ENCODE data around the gene URGCP. TPM values are rescaled to one million over a fixed set of nuclear protein-coding genes. Genes with fewer than 3 reads are reported as not detected.

Gene URGCP, protein sequence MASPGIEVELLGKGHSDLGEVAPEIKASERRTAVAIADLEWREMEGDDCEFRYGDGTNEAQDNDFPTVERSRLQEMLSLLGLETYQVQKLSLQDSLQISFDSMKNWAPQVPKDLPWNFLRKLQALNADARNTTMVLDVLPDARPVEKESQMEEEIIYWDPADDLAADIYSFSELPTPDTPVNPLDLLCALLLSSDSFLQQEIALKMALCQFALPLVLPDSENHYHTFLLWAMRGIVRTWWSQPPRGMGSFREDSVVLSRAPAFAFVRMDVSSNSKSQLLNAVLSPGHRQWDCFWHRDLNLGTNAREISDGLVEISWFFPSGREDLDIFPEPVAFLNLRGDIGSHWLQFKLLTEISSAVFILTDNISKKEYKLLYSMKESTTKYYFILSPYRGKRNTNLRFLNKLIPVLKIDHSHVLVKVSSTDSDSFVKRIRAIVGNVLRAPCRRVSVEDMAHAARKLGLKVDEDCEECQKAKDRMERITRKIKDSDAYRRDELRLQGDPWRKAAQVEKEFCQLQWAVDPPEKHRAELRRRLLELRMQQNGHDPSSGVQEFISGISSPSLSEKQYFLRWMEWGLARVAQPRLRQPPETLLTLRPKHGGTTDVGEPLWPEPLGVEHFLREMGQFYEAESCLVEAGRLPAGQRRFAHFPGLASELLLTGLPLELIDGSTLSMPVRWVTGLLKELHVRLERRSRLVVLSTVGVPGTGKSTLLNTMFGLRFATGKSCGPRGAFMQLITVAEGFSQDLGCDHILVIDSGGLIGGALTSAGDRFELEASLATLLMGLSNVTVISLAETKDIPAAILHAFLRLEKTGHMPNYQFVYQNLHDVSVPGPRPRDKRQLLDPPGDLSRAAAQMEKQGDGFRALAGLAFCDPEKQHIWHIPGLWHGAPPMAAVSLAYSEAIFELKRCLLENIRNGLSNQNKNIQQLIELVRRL
- total RNA-seq (2022; extraction: Qiagen RNA extraction; ENCODE audit: low read depth): 25.8 to 29.6 TPM (median 28.3 TPM) in 5 replicates

DNA sequence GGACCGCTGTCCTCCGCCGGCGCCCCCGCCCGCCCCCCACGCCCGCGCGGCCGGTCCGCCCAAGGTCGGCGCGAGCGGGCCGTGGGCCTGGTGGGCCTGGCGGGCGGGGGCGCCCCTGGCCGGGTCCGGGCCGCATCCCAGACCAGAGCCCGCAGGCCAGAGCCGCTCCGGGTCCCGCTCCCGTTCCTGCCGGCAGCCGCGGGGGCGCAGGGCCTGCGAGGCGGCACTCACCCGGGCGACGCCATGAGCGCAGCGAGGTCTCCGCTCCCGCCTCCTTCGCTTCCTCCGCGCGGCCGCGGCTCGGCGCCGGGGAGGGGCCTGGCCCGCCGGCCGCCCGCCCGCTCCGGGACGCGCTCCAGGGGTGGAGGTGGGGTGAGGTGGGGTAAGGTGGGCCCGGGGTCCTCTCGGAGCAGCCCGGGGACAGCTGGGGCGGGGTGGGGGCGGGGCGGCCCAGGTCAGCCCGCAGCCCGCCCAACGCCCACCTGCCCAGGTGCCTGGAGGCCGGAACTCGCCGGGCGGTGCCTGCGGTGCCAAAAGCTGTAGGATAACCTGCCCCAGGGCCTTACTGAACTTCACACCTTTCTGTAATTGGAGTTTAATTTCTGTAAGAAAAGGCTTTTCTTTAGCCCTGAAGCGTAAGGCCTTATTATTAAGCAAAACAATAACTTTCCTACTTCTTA is at the start of gene URGCP:
URGCP (minus strand) TSS at position 266 of the 680 bp plus-strand sequence; CDS start at position 245, 21 bp downstream.

DNA sequence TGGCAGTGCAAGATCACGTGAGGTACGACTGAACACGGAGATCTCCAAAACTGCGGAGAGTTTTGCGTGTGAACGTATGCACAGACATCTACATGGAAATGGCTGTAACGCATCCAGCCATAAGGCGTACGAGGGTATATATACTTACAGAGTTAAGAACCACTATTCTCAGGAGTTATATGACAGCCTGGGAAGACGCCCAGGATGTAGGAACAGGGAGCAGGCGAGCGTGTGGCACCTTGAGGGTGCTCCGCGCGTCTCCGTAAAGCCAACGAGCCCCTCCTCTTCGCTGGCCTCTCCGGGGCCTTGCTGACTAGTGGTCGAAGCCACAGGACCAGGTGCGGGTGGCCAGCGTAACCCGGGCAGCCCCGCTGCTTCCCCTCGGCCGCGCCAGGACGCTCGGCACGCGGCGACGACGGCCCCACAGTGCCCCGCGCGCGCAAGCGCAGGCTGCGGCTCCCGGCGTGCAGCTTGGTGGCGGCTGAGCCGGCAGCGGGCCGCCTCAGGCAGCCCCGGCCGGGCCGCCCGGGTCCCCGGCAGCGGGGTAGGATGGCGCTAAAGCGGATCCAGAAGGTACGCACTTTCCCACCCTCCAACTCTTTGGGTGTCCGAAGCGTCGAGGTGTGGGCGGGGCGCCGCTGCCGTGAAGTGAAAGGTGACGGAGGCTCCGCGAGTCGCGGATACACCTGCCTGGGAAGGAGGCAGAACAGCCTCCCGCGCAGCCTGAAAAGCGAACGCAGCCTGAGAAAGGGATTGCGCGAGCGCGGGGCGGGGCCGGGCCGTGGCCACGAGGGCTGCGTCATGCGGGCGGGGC is 19.8 kb upstream of the URGCP start, which contains the start of gene UBE2D4:
UBE2D4 (plus strand) TSS at position 453 of the 814 bp plus-strand sequence; CDS start at position 550, 97 bp downstream.

DNA sequence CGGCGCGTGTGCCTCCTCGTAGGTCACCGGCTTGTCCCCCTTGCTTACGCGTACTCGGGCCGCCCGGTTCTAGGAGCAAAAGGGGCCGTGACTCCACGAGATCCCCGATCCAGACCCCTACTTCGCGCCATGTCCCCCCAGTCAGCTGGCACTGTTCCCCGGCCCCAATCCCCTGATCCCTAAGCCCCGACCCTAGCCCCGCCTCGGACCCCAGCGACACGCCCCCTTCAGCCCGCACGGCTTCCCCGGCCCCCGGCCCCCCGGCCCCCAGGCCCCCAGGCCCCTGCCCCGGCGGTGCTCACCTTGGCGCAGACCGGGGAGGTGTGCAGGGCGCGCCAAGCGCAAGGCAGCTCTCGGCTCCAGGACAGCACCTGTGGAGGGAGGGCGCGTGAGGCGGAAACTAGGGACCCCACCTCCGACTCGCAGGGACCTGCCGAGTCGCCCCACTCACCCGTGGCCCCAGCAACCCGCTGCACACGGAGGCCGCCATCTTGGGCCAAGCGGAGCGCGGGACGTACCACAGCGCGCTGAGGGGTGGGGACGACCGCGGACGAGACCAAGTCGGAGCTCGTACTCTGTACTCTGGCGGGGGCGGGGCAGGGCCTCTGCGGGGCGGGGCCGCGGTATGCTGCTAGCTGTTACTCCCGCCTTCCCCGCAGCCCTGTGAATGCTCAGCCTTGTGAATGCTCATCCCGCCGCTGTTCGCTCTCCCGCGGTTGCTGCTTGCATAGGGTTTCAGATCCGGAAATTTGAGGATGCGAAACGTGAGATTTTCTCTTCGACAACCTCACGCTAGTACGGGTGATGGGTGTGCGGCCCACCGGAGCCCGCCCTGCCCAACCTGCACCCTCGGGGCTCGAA is 37.2 kb downstream of the URGCP start, which contains the start of gene MRPS24:
MRPS24 (minus strand) TSS at position 512 of the 861 bp plus-strand sequence; CDS start at position 490, 22 bp downstream.

Other genes starting within 250 kb of the URGCP start
- 88.5 to 97.2 TPM (median 92.2 TPM) in 5 replicates for gene COA1, start 177.1 kb downstream of the URGCP start, total RNA-seq (2022; extraction: Qiagen RNA extraction; ENCODE audit: low read depth)
- 67.9 to 82.0 TPM (median 70.3 TPM) in 5 replicates for gene BLVRA, start 147.9 kb downstream of the URGCP start, total RNA-seq (2022; extraction: Qiagen RNA extraction; ENCODE audit: low read depth)
- gene MRPS24, start 37.1 kb downstream of the URGCP start, total RNA-seq (2022; extraction: Qiagen RNA extraction; ENCODE audit: low read depth): 225 to 269 TPM (median 243 TPM) in 5 replicates
- 9.5 to 11.7 TPM (median 10.4 TPM) in 5 replicates for gene UBE2D4, start 19.8 kb upstream of the URGCP start, total RNA-seq (2022; extraction: Qiagen RNA extraction; ENCODE audit: low read depth)
- gene SPDYE1, start 91.3 kb upstream of the URGCP start, total RNA-seq (2022; extraction: Qiagen RNA extraction; ENCODE audit: low read depth): not detected in 5 replicates
- gene DBNL, start 138.1 kb upstream of the URGCP start, total RNA-seq (2022; extraction: Qiagen RNA extraction; ENCODE audit: low read depth): 61.7 to 70.9 TPM (median 66.3 TPM) in 5 replicates
- not detected in 5 replicates for gene PGAM2, start 159.0 kb upstream of the URGCP start, total RNA-seq (2022; extraction: Qiagen RNA extraction; ENCODE audit: low read depth)
- gene POLM, start 175.9 kb upstream of the URGCP start, total RNA-seq (2022; extraction: Qiagen RNA extraction; ENCODE audit: low read depth): 5.7 to 9.1 TPM (median 8.1 TPM) in 5 replicates
- 0.05 TPM in 1 of 5 replicates, not detected in the others for gene AEBP1, start 197.7 kb upstream of the URGCP start, total RNA-seq (2022; extraction: Qiagen RNA extraction; ENCODE audit: low read depth)
- 137 to 168 TPM (median 158 TPM) in 5 replicates for gene POLD2, start 217.0 kb upstream of the URGCP start, total RNA-seq (2022; extraction: Qiagen RNA extraction; ENCODE audit: low read depth)
- not detected in 5 replicates for gene MYL7, start 234.7 kb upstream of the URGCP start, total RNA-seq (2022; extraction: Qiagen RNA extraction; ENCODE audit: low read depth)